GM12874 (cell line): Measurements from ENCODE around the gene TPRN.

Experiments used
- TF ChIP-seq, protein P1 (sequence below): IDR thresholded peaks from 2 replicates; pipeline ENCODE4 v1.5.1; 2011; ENCODE audit warnings: low read depth, mild to moderate bottlenecking, control low read depth, low read length, moderate library complexity; ENCODE audit not compliant: insufficient read depth

TPRN gene

DNA sequence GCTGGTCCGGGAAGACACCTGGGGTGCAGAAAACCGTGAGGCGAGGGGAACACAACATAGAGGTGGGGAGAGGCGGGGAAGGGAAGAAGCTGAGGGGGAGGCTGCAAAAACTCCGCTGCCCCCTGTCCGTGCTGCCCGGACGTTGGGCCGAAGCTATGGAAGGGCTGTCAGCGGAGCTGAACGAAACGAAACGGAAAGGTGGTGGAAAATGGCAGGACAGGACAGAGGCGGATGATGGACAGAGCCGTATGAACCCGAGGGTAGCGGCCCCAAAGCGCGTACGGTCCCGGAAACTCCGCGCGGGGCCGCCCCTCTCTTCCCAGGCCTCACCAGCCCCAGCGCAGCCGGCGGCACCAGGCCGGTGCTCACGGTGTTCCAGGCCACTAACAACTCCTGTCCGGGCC, 12.5 kb downstream of the TPRN start:
- TF ChIP-seq, protein P1, sequence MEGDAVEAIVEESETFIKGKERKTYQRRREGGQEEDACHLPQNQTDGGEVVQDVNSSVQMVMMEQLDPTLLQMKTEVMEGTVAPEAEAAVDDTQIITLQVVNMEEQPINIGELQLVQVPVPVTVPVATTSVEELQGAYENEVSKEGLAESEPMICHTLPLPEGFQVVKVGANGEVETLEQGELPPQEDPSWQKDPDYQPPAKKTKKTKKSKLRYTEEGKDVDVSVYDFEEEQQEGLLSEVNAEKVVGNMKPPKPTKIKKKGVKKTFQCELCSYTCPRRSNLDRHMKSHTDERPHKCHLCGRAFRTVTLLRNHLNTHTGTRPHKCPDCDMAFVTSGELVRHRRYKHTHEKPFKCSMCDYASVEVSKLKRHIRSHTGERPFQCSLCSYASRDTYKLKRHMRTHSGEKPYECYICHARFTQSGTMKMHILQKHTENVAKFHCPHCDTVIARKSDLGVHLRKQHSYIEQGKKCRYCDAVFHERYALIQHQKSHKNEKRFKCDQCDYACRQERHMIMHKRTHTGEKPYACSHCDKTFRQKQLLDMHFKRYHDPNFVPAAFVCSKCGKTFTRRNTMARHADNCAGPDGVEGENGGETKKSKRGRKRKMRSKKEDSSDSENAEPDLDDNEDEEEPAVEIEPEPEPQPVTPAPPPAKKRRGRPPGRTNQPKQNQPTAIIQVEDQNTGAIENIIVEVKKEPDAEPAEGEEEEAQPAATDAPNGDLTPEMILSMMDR = no peak

DNA sequence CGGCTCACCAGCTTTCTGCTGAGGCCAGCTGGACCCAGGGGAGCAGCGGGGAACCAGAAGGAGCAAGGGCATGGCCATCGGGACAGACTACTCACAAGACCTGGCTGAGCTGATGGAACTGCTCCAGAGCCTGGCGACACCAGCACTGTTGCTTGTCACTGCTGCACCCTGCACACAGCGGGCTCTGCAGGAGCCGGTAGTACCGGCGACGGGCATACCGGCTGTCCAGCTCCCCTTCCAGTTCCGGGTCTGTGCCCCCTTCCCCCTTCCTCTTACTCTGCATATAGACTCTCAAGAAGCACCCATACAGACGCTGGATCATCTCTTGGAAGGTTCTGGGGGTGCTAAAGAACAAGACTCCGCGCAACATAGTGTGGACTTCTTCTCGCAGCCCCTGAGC, 13.2 kb downstream of the TPRN start:
- TF ChIP-seq, protein P1 = no peak

DNA sequence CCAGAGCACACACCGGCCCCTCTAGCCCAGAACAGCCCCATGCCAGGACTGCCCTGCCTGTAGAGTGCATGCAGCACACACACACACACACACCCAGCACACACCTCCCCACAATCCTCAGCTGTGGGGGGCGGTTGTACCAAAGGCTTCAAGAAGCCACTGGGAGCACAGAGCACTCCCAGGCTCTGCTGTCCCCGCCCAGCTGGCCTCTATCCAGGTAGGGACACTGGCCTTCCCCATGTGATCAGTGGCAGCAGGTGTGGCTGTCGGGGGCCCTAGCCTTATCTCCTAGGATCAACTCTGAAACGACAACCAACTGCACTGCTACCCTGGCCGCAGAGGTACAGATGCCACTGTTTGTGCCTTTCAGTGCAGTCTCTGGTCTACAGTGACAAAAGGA, 14.2 kb downstream of the TPRN start:
- TF ChIP-seq, protein P1 = no peak

DNA sequence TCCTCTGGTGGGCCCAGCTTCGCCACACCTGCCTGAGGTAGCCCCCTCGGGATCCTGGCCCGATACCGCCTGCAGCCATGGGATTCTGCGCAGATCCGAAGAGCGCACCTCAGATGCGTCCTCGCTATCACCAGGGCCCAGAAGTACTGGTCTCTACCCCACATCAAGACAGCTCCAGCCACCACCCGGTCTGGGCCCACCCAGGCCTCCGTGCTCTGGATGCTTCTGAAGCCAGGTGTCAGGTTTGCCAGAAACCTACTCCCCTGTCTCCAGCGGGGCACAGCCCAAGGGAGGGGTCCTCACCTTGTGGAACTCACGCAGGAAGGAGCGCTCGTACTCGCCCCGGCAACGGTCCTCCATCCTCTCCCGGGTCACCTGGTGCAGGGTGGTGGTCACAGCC, 14.6 kb downstream of the TPRN start:
- TF ChIP-seq, protein P1 = no peak

DNA sequence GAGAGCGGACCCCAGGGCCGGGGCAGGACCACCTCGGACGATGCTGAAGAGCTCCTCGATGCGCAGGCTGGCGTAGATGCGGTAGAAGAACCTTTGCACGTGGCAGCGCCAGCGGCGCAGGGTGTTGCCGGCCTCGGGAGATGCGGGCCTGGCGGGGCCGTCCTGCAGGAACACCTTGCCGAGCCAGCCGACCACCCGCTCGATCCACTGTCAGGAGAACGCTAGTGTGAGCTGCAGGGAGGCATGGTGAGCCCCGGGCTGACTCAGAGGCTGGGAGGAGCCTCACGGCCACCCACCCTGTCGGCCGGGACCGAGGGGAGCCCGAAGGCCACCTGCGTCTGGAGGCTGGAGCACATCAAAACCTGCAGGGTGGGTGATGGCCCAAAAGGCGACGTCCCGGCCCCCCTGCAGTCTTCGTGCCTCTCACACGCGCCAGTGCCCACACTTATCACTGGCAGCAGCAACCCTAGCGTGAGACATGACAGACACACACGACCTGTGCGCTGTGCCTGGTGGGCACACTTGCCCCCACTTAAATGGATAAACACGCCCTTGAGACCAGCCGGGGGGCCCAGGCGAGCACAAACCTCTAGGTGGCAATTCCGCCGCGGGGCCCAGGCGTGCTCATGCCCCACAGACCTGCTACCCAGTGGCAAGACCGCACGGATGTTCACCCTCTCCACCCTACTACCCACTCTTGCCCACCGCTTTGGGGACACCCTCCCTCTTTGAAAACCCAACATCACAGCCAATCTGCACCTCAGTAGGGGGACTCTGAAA, 15.5 kb downstream of the TPRN start:
- TF ChIP-seq, protein P1 = no peak

DNA sequence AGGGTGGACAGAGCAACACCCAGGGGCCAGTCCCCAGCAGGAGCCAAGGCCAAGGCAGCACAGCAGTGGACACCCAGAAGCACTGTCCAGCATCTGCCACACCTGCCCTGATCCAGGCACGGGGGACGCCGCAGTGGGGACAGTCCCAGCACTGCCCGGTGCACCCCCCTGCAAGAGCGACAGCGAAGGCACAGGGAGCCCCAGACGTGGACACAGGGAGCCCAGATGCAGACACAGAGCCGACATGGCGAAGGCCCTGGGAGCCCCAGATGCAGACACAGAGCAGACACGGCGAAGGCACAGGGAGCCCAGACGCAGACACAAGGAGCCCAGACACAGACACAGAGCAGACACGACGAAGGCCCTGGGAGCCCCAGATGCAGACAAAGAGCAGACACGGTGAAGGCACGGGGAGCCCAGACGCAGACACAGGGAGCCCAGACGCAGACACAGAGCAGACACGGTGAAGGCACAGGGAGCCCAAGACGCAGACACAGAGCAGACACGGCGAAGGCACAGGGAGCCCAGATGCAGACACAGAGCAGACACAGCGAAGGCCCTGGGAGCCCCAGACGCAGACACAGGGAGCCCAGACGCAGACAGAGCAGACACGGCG, 16.5 kb downstream of the TPRN start:
- TF ChIP-seq, protein P1 = no peak

DNA sequence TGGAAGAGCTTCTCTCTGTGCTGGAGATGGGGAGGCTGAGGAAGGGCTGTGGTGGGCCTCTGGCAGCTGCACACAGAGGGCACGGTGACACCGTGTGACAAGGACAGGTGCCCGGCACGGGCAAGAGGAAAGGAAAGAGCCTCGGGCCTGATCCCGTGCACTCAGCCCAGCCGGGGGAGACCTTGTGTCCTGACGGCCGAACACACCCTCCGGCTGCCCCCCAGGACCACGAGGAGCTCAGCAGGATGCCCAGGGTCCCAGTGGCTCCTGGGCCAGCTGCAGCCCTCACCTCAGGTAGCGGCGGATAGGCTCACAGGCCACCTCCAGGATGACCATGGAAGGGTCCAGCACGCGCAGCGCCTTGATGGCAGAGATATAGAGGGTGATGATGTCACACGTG, 17.7 kb downstream of the TPRN start:
- TF ChIP-seq, protein P1 = no peak
